ENCODE data around the gene SH3TC2. TPM values are rescaled to one million over a fixed set of nuclear protein-coding genes. Genes with fewer than 3 reads are reported as not detected.

SH3TC2 gene
- total RNA-seq, 1 donor from 2014 or later, result 0.13 TPM

GRCh38 chr5:148996270-148996669, 66.6 kb downstream of the SH3TC2 start:
- Mint-ChIP-seq H3K9me3 (ENCODE audit: unreplicated experiment) (no peaks in the 10 kb centered on the region), H3K27ac (ENCODE audit: unreplicated experiment) (no peak overlapping the region), H3K4me3 (ENCODE audit: unreplicated experiment) (no peak overlapping the region), H3K36me3 (ENCODE audit: low read depth, unreplicated experiment) (no peaks in the 10 kb centered on the region), H3K4me1 (ENCODE audit: unreplicated experiment) (no peaks in the 10 kb centered on the region), H3K27me3 (ENCODE audit: unreplicated experiment) (peaks cover 2% of the 10 kb centered on the region)
- TF ChIP-seq, protein P1, sequence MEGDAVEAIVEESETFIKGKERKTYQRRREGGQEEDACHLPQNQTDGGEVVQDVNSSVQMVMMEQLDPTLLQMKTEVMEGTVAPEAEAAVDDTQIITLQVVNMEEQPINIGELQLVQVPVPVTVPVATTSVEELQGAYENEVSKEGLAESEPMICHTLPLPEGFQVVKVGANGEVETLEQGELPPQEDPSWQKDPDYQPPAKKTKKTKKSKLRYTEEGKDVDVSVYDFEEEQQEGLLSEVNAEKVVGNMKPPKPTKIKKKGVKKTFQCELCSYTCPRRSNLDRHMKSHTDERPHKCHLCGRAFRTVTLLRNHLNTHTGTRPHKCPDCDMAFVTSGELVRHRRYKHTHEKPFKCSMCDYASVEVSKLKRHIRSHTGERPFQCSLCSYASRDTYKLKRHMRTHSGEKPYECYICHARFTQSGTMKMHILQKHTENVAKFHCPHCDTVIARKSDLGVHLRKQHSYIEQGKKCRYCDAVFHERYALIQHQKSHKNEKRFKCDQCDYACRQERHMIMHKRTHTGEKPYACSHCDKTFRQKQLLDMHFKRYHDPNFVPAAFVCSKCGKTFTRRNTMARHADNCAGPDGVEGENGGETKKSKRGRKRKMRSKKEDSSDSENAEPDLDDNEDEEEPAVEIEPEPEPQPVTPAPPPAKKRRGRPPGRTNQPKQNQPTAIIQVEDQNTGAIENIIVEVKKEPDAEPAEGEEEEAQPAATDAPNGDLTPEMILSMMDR (IDR thresholded peaks at IDR 0.05; ENCODE audit: unreplicated experiment), result no peak
- DNase-seq (ENCODE audit: low spot score), result no peak

DNA sequence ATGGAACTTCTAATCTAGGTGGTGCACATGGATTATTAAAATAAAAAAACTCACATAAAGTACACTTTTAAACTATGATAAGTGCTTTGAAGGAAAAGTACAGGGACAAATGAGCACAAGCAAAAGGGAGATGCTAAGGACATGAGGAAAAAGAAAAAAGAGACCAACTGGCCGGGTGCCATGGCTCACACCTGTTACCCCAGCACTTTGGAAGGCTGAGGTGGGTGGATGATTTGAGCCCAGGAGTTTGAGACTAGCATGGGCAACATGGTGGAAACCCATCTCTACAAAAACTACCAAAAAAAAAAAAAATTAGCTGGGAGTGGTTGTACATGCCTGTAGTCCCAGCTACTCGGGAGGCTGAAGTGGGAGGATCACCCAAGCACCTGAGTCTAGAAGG, 67.1 kb downstream of the SH3TC2 start:
- H3K27me3 Mint-ChIP-seq (ENCODE audit: unreplicated experiment), result peaks cover 2% of the 10 kb centered on the region
- H3K36me3 Mint-ChIP-seq (ENCODE audit: low read depth, unreplicated experiment), result no peaks in the 10 kb centered on the region
- H3K9me3 Mint-ChIP-seq (ENCODE audit: unreplicated experiment), result no peaks in the 10 kb centered on the region
- DNase-seq (ENCODE audit: low spot score), result no peak
- H3K4me3 Mint-ChIP-seq (ENCODE audit: unreplicated experiment), result no peak overlapping the region
- no peak overlapping the region for H3K27ac Mint-ChIP-seq (ENCODE audit: unreplicated experiment)
- TF ChIP-seq, protein P1 (IDR thresholded peaks at IDR 0.05; ENCODE audit: unreplicated experiment), result no peak
- H3K4me1 Mint-ChIP-seq (ENCODE audit: unreplicated experiment), result no peaks in the 10 kb centered on the region

GRCh38 chr5:148993283-148993936, 69.5 kb downstream of the SH3TC2 start:
- H3K27ac Mint-ChIP-seq (ENCODE audit: unreplicated experiment), result no peak overlapping the region
- no peaks in the 10 kb centered on the region for H3K27me3 Mint-ChIP-seq (ENCODE audit: unreplicated experiment)
- no peak overlapping the region for H3K4me3 Mint-ChIP-seq (ENCODE audit: unreplicated experiment)
- H3K9me3 Mint-ChIP-seq (ENCODE audit: unreplicated experiment), result no peaks in the 10 kb centered on the region
- H3K4me1 Mint-ChIP-seq (ENCODE audit: unreplicated experiment), result no peaks in the 10 kb centered on the region
- no peak for DNase-seq (ENCODE audit: low spot score)
- TF ChIP-seq, protein P1 (IDR thresholded peaks at IDR 0.05; ENCODE audit: unreplicated experiment), result no peak
- no peaks in the 10 kb centered on the region for H3K36me3 Mint-ChIP-seq (ENCODE audit: low read depth, unreplicated experiment)

- TF ChIP-seq, protein P1 (IDR thresholded peaks at IDR 0.05; ENCODE audit: unreplicated experiment), result no peak
- H3K4me1 Mint-ChIP-seq (ENCODE audit: unreplicated experiment), result no peaks in the 10 kb centered on the region
- no peak for DNase-seq (ENCODE audit: low spot score)
- H3K9me3 Mint-ChIP-seq (ENCODE audit: unreplicated experiment), result no peaks in the 10 kb centered on the region
- no peak overlapping the region for H3K4me3 Mint-ChIP-seq (ENCODE audit: unreplicated experiment)
- no peak overlapping the region for H3K27ac Mint-ChIP-seq (ENCODE audit: unreplicated experiment)
- no peaks in the 10 kb centered on the region for H3K36me3 Mint-ChIP-seq (ENCODE audit: low read depth, unreplicated experiment)
- no peaks in the 10 kb centered on the region for H3K27me3 Mint-ChIP-seq (ENCODE audit: unreplicated experiment)
Observed at GRCh38 chr5:148992265-148992664, 70.6 kb downstream of the SH3TC2 start.

GRCh38 chr5:148991566-148991965, 71.3 kb downstream of the SH3TC2 start:
- Mint-ChIP-seq H3K27ac (ENCODE audit: unreplicated experiment) (no peak overlapping the region), H3K4me3 (ENCODE audit: unreplicated experiment) (no peak overlapping the region)
- TF ChIP-seq, protein P1 (IDR thresholded peaks at IDR 0.05; ENCODE audit: unreplicated experiment), result no peak

More at GRCh38 chr5:148991566-148991965, 71.3 kb downstream of the SH3TC2 start:
- DNase-seq (ENCODE audit: low spot score), result no peak
- H3K36me3 Mint-ChIP-seq (ENCODE audit: low read depth, unreplicated experiment), result no peaks in the 10 kb centered on the region
- H3K27me3 Mint-ChIP-seq (ENCODE audit: unreplicated experiment), result no peaks in the 10 kb centered on the region
- H3K9me3 Mint-ChIP-seq (ENCODE audit: unreplicated experiment), result no peaks in the 10 kb centered on the region
- H3K4me1 Mint-ChIP-seq (ENCODE audit: unreplicated experiment), result no peaks in the 10 kb centered on the region
